A673 (cell line): ENCODE results near the gene OBSCN.

ENCODE experiments used
- EZH2 ChIP-seq: fragments of 200-600 bp; sonication (generic); IDR thresholded peaks from 2 replicates; pipeline ENCODE4 v1.6.1; 2017; ENCODE audit warnings: borderline replicate concordance, low read depth, mild to moderate bottlenecking, mixed read lengths, antibody characterized with exemption, low read length; ENCODE audit not compliant: poor library complexity, severe bottlenecking
- TF ChIP-seq, protein P1 (sequence below): fragments of 300-800, 200-600 bp; sonication (generic); conservative IDR thresholded peaks from 2 replicates; pipeline ENCODE4 v1.5.1; 2017; ENCODE audit warnings: low read depth, mild to moderate bottlenecking, antibody characterized with exemption, low read length, moderate library complexity, mixed read lengths

GRCh38 chr1:228364706-228365213, 156.9 kb downstream of the OBSCN start:
- no peak for TF ChIP-seq EZH2
- TF ChIP-seq, protein P1, sequence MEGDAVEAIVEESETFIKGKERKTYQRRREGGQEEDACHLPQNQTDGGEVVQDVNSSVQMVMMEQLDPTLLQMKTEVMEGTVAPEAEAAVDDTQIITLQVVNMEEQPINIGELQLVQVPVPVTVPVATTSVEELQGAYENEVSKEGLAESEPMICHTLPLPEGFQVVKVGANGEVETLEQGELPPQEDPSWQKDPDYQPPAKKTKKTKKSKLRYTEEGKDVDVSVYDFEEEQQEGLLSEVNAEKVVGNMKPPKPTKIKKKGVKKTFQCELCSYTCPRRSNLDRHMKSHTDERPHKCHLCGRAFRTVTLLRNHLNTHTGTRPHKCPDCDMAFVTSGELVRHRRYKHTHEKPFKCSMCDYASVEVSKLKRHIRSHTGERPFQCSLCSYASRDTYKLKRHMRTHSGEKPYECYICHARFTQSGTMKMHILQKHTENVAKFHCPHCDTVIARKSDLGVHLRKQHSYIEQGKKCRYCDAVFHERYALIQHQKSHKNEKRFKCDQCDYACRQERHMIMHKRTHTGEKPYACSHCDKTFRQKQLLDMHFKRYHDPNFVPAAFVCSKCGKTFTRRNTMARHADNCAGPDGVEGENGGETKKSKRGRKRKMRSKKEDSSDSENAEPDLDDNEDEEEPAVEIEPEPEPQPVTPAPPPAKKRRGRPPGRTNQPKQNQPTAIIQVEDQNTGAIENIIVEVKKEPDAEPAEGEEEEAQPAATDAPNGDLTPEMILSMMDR: no peak
